Testis (tissue), 3 donors: ENCODE measurements around the gene RNF152. TPM values are rescaled to one million over a fixed set of nuclear protein-coding genes. Genes with fewer than 3 reads are reported as not detected.

Source experiments
- DNase-seq: peaks from one replicate; pipeline ENCODE4 v3.0.0-alpha.2; 2019
- H3K27ac ChIP-seq, 2 donors: fragments of 200-600 bp; sonication (generic); one replicate each; pipeline ENCODE4 v1.5.1; 2019
- H3K27me3 ChIP-seq: fragments of 200-600 bp; sonication (generic); one replicate; pipeline ENCODE4 v1.5.1; 2019
- H3K36me3 ChIP-seq: fragments of 200-600 bp; sonication (generic); one replicate; pipeline ENCODE4 v1.5.1; 2017; ENCODE audit warnings: low read depth; ENCODE audit errors: missing control alignments
- H3K4me1 ChIP-seq: fragments of 200-600 bp; sonication (generic); one replicate; pipeline ENCODE4 v1.5.1; 2019
- H3K4me3 ChIP-seq, 2 donors: fragments of 200-600 bp; sonication (generic); one replicate each; pipeline ENCODE4 v1.5.1; 2017 to 2019
- H3K9me3 ChIP-seq: fragments of 200-600 bp; sonication (generic); one replicate; pipeline ENCODE4 v1.5.1; 2017
- POLR2A ChIP-seq: fragments of 450-650 bp; IDR thresholded peaks from one replicate; pipeline ENCODE4 v1.6.1; 2017; ENCODE audit warnings: antibody characterized with exemption, mild to moderate bottlenecking, moderate library complexity
- WGBS, 2 donors: methylation state at CpG; one replicate each; pipeline ENCODE4 v1.1.5; 2018; 5-methylcytosine and 5-hydroxymethylcytosine counted together
- intact Hi-C: fragments of 100-400 bp; cut with DNase I; formaldehyde crosslinking; loops from one replicate; pipeline ENCODE4 v1.15.1; 2023; ENCODE audit warnings: low total_unique reads
- polyA plus RNA-seq: library from polyadenylated mRNA; stranded (reverse); fragments of 350-450 nt; fragmentation: Illumina TruSeq; extraction: RNeasy Lipid Tissue Mini Kit (QIAGEN cat#74804); gene quantifications from one replicate; pipeline ENCODE4 v1.2.3, GENCODE V29; 2014; ENCODE audit warnings: low read depth, low replicate concordance; ENCODE audit not compliant: insufficient read depth
- total RNA-seq, 2 donors: library from RNA; depleted of rRNA; stranded (reverse); fragments of >200 nt; gene quantifications; one replicate each; pipeline ENCODE4 v1.2.3, GENCODE V29; 2016
- TF ChIP-seq, protein P1 (sequence below), 3 experiments: fragments of 450-650 bp in 2 of 3; fragments of 200-600 bp in 1 of 3; sonication (generic) in 1 of 3; IDR thresholded peaks; one replicate each; pipeline ENCODE4 v1.5.1; 2016 to 2019; ENCODE audit warnings: antibody characterized with exemption in 3 of 3, mild to moderate bottlenecking in 2 of 3, moderate library complexity in 1 of 3

RNF152 gene
- total and polyA plus RNA-seq, 3 donors from 2014 or later: 2.3 to 20.3 (median 10.8) TPM

DNA sequence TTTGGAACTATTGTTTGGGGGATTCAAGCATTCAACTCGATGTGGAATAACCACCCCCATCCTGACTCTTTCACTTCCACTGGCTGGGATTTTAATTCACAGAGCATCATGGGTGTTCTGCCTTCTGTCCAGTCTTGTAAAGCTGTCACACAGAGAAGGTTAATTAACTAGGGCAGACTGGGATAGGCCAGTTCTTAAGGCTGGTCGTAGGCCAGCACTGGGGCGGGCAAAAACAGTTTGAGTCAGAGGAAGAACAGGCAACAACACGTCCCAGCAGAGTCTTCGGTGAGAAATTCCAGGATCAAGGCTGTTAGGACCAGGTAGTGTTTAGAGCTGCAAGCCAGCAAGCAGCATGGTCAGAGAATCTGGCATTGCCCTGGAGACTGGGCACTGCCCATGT lies 4.0 kb upstream of the RNF152 start:
- peak; percentile 34 for DNase-seq
- intact Hi-C loops: loop anchor here (10.0 kb wide), 1 partner anchor 162 kb away; no protein-coding TSS in a partner anchor
- Histone ChIP-seq H3K9me3 (no peaks in the 10 kb centered on the region), H3K4me3 (no peak overlapping the region), H3K4me1 (peaks cover 3% of the 10 kb centered on the region), H3K36me3 (no peaks in the 10 kb centered on the region), H3K27ac (no peak overlapping the region), H3K27me3 (no peaks in the 10 kb centered on the region)
- WGBS, 2 donors: 44 to 52% methylated on average over 5 of the region's 5 CpGs
- no peak for TF ChIP-seq POLR2A
- TF ChIP-seq, protein P1, sequence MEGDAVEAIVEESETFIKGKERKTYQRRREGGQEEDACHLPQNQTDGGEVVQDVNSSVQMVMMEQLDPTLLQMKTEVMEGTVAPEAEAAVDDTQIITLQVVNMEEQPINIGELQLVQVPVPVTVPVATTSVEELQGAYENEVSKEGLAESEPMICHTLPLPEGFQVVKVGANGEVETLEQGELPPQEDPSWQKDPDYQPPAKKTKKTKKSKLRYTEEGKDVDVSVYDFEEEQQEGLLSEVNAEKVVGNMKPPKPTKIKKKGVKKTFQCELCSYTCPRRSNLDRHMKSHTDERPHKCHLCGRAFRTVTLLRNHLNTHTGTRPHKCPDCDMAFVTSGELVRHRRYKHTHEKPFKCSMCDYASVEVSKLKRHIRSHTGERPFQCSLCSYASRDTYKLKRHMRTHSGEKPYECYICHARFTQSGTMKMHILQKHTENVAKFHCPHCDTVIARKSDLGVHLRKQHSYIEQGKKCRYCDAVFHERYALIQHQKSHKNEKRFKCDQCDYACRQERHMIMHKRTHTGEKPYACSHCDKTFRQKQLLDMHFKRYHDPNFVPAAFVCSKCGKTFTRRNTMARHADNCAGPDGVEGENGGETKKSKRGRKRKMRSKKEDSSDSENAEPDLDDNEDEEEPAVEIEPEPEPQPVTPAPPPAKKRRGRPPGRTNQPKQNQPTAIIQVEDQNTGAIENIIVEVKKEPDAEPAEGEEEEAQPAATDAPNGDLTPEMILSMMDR (IDR thresholded peaks at IDR 0.05): no peak

DNA sequence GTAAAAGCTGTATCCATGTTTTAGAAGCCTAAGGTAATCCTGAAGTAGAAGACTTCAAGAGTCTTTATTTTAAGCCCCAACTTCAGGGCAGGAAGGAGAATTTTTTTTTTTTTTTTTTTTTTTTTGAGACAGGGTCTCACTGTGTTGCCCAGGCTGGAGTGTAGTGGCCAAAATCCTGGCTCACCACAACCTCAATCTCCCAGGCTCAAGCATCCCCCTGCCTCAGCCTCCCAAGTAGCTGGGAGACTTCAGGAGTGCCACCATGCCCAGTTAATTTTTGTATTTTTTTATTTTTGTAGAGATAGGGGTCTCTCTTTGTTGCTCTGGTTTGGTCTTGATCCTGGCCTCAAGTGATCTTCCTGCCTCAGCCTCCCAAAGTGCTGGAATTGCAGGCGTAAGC lies 3.3 kb upstream of the RNF152 start:
- no peak overlapping the region for H3K4me3 ChIP-seq
- 100% methylated on average over 1 of the region's 1 CpG for WGBS, 2 donors
- no peak for TF ChIP-seq POLR2A
- TF ChIP-seq, protein P1 (IDR thresholded peaks at IDR 0.05): no peak
- no peaks in the 10 kb centered on the region for H3K36me3 ChIP-seq
- DNase-seq: no peak
- H3K4me1 ChIP-seq: peaks cover 3% of the 10 kb centered on the region
- H3K27ac ChIP-seq: no peak overlapping the region
- H3K27me3 ChIP-seq: no peaks in the 10 kb centered on the region
- intact Hi-C loops: loop anchor here (10.0 kb wide), 1 partner anchor 161 kb away; no protein-coding TSS in a partner anchor
- no peaks in the 10 kb centered on the region for H3K9me3 ChIP-seq

DNA sequence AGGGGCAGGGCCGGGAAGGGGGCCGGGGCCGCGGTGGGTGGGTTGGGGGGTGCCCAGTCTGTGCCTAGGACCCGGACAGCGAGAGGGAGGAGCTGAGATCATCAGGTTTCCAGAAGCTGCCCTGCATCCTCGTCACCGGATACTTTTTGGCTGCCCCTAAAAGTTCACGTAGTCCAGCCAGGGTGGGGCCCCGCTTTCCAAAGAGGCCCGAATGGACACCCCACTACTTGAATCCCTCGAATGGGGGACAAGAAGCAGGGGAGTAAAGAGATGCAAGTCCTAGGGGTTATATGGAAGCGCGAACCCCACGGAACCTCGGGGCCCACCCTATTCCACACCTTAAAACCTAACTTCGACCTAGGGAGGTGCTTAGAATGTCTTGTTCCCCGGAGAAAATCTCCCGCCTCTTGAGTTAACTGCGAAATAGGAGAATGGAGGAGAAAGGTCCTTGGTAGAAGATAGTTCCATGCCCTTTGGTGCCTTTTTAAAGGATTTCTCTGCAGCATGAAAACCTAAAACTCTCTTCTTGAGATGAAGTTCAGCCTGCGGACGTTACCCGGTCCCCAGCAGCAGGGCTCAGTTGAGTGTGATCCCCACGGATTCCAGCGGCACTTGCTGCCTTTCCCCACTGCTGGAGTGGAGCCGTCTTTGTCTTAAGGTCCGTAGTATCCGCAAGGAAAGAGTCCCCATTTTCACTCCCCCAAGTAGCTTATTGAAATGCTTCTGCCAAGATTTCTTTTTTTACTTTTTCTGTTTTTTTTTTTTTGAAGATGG lies 2.1 kb upstream of the RNF152 start:
- peak overlapping the region; percentile 88 to 95 for H3K27ac ChIP-seq
- intact Hi-C loops: loop anchor here (10.0 kb wide), 1 partner anchor 160 kb away; no protein-coding TSS in a partner anchor
- DNase-seq: peak; percentile 28

DNA sequence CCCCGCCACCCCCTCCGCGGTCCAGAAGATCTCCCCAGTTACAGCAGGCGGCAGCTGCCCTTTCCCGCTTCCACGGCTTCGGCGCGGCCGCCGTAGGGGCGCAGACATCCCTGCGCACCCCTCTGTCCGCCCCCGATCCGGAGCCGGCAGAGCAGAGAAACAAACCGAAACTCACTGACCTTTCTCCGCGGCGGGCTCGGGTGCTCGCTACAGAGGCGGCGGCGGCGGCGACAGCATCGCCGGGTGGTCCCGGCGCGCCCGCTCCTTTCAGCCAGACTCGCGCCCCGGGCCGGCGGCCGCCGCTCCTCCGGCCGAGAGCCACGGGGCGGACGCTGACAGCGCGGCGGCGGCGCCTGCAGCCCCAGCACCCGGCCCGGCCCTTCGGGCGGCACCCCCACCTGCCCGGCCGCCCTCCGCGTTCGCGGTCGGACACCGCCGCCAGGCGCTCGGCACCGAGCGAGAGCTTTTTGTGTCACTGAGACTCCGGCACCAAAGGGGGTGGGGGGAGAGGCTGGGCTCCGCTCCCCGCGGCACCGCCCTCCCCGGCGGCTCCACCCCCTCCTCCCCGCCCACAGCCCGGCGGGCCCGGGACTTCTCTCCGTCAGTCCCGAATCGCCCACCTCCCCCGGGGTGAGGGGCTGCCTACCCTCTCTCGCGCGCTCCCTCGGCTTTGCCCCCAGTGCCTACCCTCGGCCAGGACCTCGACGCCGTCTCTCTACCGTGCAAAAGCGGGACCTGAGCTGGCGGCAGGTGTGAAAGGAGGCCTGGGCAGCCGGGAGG lies 1.4 kb upstream of the RNF152 start:
- DNase-seq: peak; percentile 85
- no peak for TF ChIP-seq POLR2A
- TF ChIP-seq, protein P1 (IDR thresholded peaks at IDR 0.05): peak in 2 of 3 experiments; percentile 21 to 45
- Histone ChIP-seq H3K27me3 (no peaks in the 10 kb centered on the region), H3K9me3 (no peaks in the 10 kb centered on the region), H3K36me3 (no peaks in the 10 kb centered on the region), H3K4me3 (peak overlapping the region; percentile 91 to 97), H3K27ac (peak overlapping the region; percentile 91 to 95), H3K4me1 (peaks cover 3% of the 10 kb centered on the region)
- intact Hi-C loops: loop anchor here (10.0 kb wide), 1 partner anchor 159 kb away; no protein-coding TSS in a partner anchor
- 0 to 1% methylated on average over 2 to 82 of the region's 95 CpGs for WGBS, 2 donors

More for the DNA sequence above, 2.1 kb upstream of the RNF152 start:
- WGBS, 2 donors: 8 to 10% methylated on average over 21 to 26 of the region's 28 CpGs
- H3K4me1 ChIP-seq: peaks cover 3% of the 10 kb centered on the region
- H3K4me3 ChIP-seq: peak overlapping the region; percentile 91 to 97
- no peaks in the 10 kb centered on the region for H3K27me3 ChIP-seq
- H3K36me3 ChIP-seq: no peaks in the 10 kb centered on the region
- no peaks in the 10 kb centered on the region for H3K9me3 ChIP-seq
- TF ChIP-seq, protein P1 (IDR thresholded peaks at IDR 0.05): no peak
- no peak for TF ChIP-seq POLR2A
